Measurements from ENCODE around the gene PSME2. TPM values are rescaled to one million over a fixed set of nuclear protein-coding genes. Genes with fewer than 3 reads are reported as not detected.

Gene PSME2
- total and polyA plus RNA-seq, 2 of the 13 experiments (the other 11 are each of a cell fraction or from before 2014, with no cell fraction given): 332 to 716 TPM

GRCh38 chr14:24116128-24116814, 30.1 kb downstream of the PSME2 start (continued):
- TF ChIP-seq TMF1 (CRISPR knock-in tag; IDR thresholded peaks at IDR 0.05; ENCODE audit: low read depth) (peak; percentile 12; the same call in 1 of the 2 replicates), ZNF546 (CRISPR knock-in tag; conservative IDR thresholded peaks at IDR 0.05) (no peak), MEF2D (CRISPR knock-in tag; IDR thresholded peaks at IDR 0.05) (peak; percentile 64; the same call in 1 of the 2 replicates), FOXO4 (CRISPR knock-in tag; conservative IDR thresholded peaks at IDR 0.05) (0 out of 2 replicates have a peak, but pooled peaks have one; percentile 78), LBX2 (CRISPR knock-in tag; IDR thresholded peaks at IDR 0.05; ENCODE audit: borderline replicate concordance) (0 out of 2 replicates have a peak, but pooled peaks have one; percentile 22), TARDBP (CRISPR knock-in tag; IDR thresholded peaks at IDR 0.05) (peak; percentile 24; the same call in 1 of the 2 replicates), ZBTB3 (CRISPR knock-in tag; IDR thresholded peaks at IDR 0.05; ENCODE audit: borderline replicate concordance, low read depth) (no peak), MZF1 (CRISPR knock-in tag; IDR thresholded peaks at IDR 0.05; ENCODE audit: borderline replicate concordance) (0 out of 2 replicates have a peak, but pooled peaks have one; percentile 34), ZNF761 (CRISPR knock-in tag; conservative IDR thresholded peaks at IDR 0.05) (no peak), HOXA5 (CRISPR knock-in tag; IDR thresholded peaks at IDR 0.05) (0 out of 2 replicates have a peak, but pooled peaks have one; percentile 30), ZNF639 (CRISPR knock-in tag; conservative IDR thresholded peaks at IDR 0.05) (no peak), RFX5 (IDR thresholded peaks at IDR 0.05; ENCODE audit: low read depth, low read length) (no peak), KAT7 (CRISPR knock-in tag; IDR thresholded peaks at IDR 0.05; ENCODE audit: borderline replicate concordance) (0 out of 2 replicates have a peak, but pooled peaks have one; percentile 4), ZBTB38 (CRISPR knock-in tag; IDR thresholded peaks at IDR 0.05) (peak; percentile 39; the same call in 1 of the 2 replicates), ZNF263 (CRISPR knock-in tag; IDR thresholded peaks at IDR 0.05) (0 out of 2 replicates have a peak, but pooled peaks have one; percentile 23), ZNF496 (CRISPR knock-in tag; IDR thresholded peaks at IDR 0.05; ENCODE audit: insufficient replicate concordance) (no peak), ZNF512B (CRISPR knock-in tag; IDR thresholded peaks at IDR 0.05; ENCODE audit: borderline replicate concordance) (peak; percentile 70; the same call in 1 of the 2 replicates), ZNF749 (CRISPR knock-in tag; IDR thresholded peaks at IDR 0.05; ENCODE audit: borderline replicate concordance) (0 out of 2 replicates have a peak, but pooled peaks have one; percentile 18), ZNF878 (CRISPR knock-in tag; IDR thresholded peaks at IDR 0.05) (no peak), HDAC2 (CRISPR knock-in tag; IDR thresholded peaks at IDR 0.05) (no peak), TBL1XR1 (IDR thresholded peaks at IDR 0.05; ENCODE audit: borderline replicate concordance, low read length, partially characterized antibody) (no peak), ZNF431 (CRISPR knock-in tag; IDR thresholded peaks at IDR 0.05; ENCODE audit: borderline replicate concordance, low read depth) (no peak), ZNF781 (CRISPR knock-in tag; IDR thresholded peaks at IDR 0.05; ENCODE audit: borderline replicate concordance, not compliant biosample characterization) (peak; percentile 63)
